Parathyroid adenoma (tissue), 2 donors: ENCODE measurements around the gene PYDC1.
A peak's percentile ranks its signal among the peaks of the same experiment; 100 is the strongest.

ENCODE experiments used
- H2AFZ ChIP-seq: fragments of 300-600 bp; sonication (generic); one replicate; pipeline ENCODE4 v1.7.0; 2017; ENCODE audit warnings: antibody characterized with exemption, mild to moderate bottlenecking
- H3K27ac ChIP-seq: fragments of 300-600 bp; sonication (generic); one replicate; pipeline ENCODE4 v1.7.0; 2017
- H3K27me3 ChIP-seq: fragments of 300-600 bp; sonication (generic); one replicate; pipeline ENCODE4 v1.7.0; 2017; ENCODE audit warnings: low read length; ENCODE audit not compliant: control insufficient read depth, insufficient read depth
- H3K36me3 ChIP-seq: fragments of 300-600 bp; sonication (generic); one replicate; pipeline ENCODE4 v1.7.0; 2017; ENCODE audit warnings: low read length; ENCODE audit not compliant: control insufficient read depth, insufficient read depth
- H3K4me1 ChIP-seq: fragments of 300-600 bp; sonication (generic); one replicate; pipeline ENCODE4 v1.7.0; 2017; ENCODE audit warnings: control low read depth
- H3K4me2 ChIP-seq: fragments of 300-600 bp; sonication (generic); one replicate; pipeline ENCODE4 v1.7.0; 2017; ENCODE audit warnings: low read length
- H3K4me3 ChIP-seq: fragments of 300-600 bp; sonication (generic); one replicate; pipeline ENCODE4 v1.7.0; 2017; ENCODE audit warnings: low read depth, low read length
- H3K79me2 ChIP-seq: fragments of 300-600 bp; sonication (generic); one replicate; pipeline ENCODE4 v1.7.0; 2017; ENCODE audit warnings: control low read depth
- H3K9ac ChIP-seq: fragments of 300-600 bp; sonication (generic); one replicate; pipeline ENCODE4 v1.7.0; 2017; ENCODE audit warnings: mild to moderate bottlenecking
- H3K9me3 ChIP-seq: fragments of 300-600 bp; sonication (generic); one replicate; pipeline ENCODE4 v1.7.0; 2017; ENCODE audit warnings: low read length; ENCODE audit not compliant: control insufficient read depth
- TF ChIP-seq, protein P1 (sequence below): fragments of 300-600 bp; sonication (generic); IDR thresholded peaks from one replicate; pipeline ENCODE4 v1.7.0; 2017; ENCODE audit warnings: antibody characterized with exemption, mild to moderate bottlenecking
- donor health status: primary hyperparathyroidism.

Gene PYDC1

DNA sequence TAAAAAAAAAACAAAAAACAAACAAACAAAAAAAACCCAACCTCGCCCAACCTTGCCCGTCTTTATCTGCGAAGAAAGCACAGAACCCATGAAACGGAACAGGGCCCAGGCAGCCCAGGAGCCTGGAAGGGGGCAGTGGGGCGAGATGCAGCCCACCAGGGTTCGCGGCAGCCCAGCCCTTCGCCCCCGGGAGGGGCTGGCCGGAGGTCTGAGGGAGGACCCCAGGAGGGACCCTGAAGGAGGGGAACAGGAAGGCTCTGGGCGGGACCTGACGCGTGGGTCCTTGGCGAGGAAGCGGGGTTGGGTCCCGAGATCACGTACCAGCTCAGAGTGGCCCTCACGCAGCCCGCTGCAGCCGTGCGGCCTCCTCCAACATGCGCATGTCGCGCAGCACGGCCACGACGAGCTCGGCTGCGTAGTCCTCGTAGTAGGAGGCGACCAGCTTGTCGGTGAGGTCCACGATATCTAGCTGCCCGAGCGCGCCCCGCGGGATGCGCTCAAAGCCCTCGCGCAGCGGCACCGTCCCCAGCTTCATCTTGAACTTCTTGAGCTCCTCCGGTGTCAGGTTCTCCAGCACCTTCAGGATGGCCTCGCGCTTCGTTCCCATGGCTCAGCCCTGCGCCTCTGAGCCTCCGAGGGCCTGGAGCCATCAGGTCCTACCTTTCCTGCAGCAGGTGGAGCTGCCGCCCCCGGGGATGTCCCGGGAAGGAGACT is at the start of gene PYDC1:
TSS of gene PYDC1 (minus strand) at position 714 of the 714 bp plus-strand sequence. CDS start at position 607, 107 bp downstream.
- Histone ChIP-seq H3K4me2 (peak within 1 kb of the TSS; percentile 89), H3K27ac (no peak within 1 kb of the TSS), H3K9ac (no peak within 1 kb of the TSS), H3K4me3 (peak within 1 kb of the TSS; percentile 12), H3K36me3 (no peaks in the 10 kb centered on the region), H3K4me1 (peaks cover 13% of the 10 kb centered on the region), H2AFZ (peak within 1 kb of the TSS; percentile 69), H3K79me2 (no peaks in the 10 kb centered on the region), H3K9me3 (no peaks in the 10 kb centered on the region), H3K27me3 (no peaks in the 10 kb centered on the region)
- TF ChIP-seq, protein P1, sequence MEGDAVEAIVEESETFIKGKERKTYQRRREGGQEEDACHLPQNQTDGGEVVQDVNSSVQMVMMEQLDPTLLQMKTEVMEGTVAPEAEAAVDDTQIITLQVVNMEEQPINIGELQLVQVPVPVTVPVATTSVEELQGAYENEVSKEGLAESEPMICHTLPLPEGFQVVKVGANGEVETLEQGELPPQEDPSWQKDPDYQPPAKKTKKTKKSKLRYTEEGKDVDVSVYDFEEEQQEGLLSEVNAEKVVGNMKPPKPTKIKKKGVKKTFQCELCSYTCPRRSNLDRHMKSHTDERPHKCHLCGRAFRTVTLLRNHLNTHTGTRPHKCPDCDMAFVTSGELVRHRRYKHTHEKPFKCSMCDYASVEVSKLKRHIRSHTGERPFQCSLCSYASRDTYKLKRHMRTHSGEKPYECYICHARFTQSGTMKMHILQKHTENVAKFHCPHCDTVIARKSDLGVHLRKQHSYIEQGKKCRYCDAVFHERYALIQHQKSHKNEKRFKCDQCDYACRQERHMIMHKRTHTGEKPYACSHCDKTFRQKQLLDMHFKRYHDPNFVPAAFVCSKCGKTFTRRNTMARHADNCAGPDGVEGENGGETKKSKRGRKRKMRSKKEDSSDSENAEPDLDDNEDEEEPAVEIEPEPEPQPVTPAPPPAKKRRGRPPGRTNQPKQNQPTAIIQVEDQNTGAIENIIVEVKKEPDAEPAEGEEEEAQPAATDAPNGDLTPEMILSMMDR: no peak

DNA sequence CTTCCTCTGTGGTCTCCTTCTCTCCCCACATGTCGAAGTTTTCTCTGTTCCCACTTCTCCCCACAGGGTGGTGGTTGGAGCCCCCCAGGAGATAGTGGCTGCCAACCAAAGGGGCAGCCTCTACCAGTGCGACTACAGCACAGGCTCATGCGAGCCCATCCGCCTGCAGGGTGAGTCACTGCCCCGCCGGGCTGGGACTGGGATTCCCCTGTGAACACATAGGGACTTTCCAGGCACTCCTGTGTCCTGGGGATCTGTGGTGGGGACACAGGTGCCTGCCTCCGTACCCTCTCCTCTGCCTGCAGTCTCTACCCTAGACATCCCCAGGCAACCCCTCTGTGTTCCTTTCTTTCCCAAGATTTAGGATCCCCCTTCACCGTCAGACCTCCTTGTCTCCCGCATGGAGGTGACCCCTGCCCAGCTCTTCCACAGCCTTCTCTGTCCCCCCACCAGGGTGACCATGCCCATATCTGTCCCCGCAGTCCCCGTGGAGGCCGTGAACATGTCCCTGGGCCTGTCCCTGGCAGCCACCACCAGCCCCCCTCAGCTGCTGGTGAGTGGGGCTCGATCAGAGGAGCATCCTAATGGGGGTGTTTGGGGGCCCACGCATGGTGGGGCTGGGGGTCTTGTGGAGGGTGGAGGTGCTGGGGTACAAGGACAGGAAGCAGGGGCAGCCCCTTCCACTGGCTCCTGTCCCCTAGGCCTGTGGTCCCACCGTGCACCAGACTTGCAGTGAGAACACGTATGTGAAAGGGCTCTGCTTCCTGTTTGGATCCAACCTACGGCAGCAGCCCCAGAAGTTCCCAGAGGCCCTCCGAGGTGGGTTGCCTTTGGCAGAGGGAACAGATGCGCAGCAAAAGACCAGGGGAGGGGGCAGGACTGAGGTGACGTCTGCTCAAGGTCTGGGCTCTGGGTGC is 48.7 kb upstream of the PYDC1 start:
- Histone ChIP-seq H3K27ac (no peak overlapping the region), H3K9ac (no peak overlapping the region), H3K4me2 (no peak overlapping the region), H3K9me3 (no peaks in the 10 kb centered on the region), H3K4me1 (no peaks in the 10 kb centered on the region), H3K27me3 (no peaks in the 10 kb centered on the region), H3K79me2 (no peaks in the 10 kb centered on the region), H3K36me3 (no peaks in the 10 kb centered on the region), H3K4me3 (no peak overlapping the region), H2AFZ (no peak overlapping the region)
- TF ChIP-seq, protein P1: no peak

DNA sequence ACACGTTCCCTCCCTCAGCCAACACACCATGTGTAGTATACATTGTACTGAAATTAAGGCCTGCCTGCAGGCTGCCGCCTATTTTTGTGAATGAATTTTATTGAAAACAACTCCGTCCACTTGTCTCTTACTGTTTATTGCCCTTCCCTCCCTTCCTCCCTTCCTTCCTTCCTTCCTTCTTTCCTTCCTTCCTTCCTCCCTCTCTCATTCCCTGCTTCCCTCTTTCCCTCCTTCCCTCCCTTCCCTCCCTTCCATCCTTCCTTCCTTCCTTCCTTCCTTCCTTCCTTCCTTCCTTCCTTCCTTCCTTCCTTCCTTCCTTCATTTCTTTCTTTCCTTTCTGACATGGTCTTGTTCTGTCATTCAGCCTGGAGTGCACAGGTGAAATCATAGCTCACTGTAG is 45.1 kb upstream of the PYDC1 start:
- H3K9me3 ChIP-seq: no peaks in the 10 kb centered on the region
- no peaks in the 10 kb centered on the region for H3K79me2 ChIP-seq
- H3K4me2 ChIP-seq: no peak overlapping the region
- no peaks in the 10 kb centered on the region for H3K4me1 ChIP-seq
- H3K4me3 ChIP-seq: no peak overlapping the region
- no peak overlapping the region for H2AFZ ChIP-seq
- no peak overlapping the region for H3K9ac ChIP-seq
- TF ChIP-seq, protein P1: no peak
- no peaks in the 10 kb centered on the region for H3K36me3 ChIP-seq
- no peaks in the 10 kb centered on the region for H3K27me3 ChIP-seq
- H3K27ac ChIP-seq: no peak overlapping the region

DNA sequence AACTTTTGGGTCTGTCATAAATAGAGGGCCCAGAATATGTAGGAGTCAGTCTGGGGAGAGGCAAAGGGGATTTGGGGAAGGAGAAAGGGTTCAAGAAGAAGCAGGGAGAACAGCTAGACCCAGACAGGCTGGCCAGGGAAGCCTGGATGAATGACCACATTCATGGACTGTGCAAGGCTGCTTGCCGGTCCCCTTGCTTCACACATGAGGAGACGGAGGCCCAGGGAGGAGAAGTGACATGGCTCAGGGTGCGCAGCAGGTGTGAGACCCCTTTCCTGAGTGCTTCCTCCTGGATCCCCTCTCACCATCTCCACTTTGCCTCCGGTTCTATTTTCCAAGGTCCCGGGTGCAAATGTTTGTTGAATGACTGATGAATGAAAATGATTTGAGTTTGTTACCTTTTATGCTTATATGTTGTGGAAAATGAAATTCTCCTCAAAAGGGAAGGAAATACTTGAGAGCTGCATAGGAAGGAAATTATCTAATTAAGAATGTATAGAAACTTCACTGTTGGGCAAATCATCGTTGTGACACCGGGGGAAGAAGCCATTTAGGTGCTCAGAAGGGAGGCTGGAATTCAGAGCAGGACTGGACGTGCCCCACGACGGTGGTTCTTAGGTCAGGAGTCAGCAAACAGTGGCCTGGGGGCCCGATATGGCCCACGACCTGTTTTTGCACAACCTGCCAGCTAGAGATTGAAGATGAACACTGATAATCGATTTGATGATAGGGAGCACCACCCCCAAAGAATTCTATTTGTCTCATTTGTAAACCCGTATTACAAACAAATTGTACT is 43.4 kb upstream of the PYDC1 start:
- H3K79me2 ChIP-seq: no peaks in the 10 kb centered on the region
- H3K9ac ChIP-seq: no peak overlapping the region
- no peak overlapping the region for H3K27ac ChIP-seq
- H2AFZ ChIP-seq: no peak overlapping the region
- TF ChIP-seq, protein P1: no peak
- H3K4me1 ChIP-seq: no peaks in the 10 kb centered on the region
- H3K4me3 ChIP-seq: no peak overlapping the region
- H3K36me3 ChIP-seq: no peaks in the 10 kb centered on the region
- H3K4me2 ChIP-seq: no peak overlapping the region
- H3K9me3 ChIP-seq: no peaks in the 10 kb centered on the region
- H3K27me3 ChIP-seq: no peaks in the 10 kb centered on the region
